Stromal cell of bone marrow (primary cell): ENCODE measurements around the gene SYNE1.
"Not testable (repeated sequence)": the region's sequence is repeated elsewhere in the genome, so short reads cannot be mapped to it uniquely, and the experiment has no call there.

ENCODE experiments used
- DNase-seq: peaks from one replicate; pipeline ENCODE4 v3.0.0-alpha.2; 2012; ENCODE audit warnings: low read depth

SYNE1 gene

DNA sequence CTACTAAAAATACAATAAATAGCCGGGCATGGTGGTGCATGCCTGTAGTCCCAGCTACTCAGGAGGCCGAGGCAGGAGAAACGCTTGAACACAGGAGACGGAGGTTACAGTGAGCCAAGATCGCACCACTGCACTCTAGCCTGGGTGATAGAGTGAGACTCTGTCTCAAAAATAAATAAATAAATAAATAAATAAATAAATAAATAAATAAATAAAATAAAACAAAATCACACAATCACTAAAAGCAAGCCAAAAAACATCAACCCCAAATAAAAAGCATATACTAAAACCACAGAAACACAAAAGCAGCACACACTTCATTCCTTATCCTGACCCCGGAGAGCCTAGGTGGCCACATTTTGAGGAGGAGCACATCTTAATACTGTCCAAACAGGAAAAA, 498.8 kb downstream of the SYNE1 start:
- not testable (repeated sequence) for DNase-seq

DNA sequence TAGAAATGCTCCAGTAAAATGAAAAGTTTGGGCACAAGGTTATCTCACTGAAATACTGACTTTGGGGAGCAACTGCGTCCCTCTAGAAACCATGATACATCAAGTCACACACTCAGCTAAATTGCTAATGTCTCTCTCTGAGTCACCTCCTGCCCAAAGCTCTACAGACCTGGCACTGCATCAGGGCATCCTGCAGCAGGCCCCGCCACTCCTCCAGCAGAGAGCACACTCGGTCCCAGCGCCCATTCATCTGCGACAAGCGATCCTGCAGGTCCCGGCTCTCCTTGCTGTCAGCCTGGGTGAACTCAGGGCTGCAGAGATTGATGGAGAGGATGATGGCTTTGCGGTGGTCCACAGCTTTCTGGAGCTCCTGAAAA, 500.7 kb downstream of the SYNE1 start:
- DNase-seq = no peak

DNA sequence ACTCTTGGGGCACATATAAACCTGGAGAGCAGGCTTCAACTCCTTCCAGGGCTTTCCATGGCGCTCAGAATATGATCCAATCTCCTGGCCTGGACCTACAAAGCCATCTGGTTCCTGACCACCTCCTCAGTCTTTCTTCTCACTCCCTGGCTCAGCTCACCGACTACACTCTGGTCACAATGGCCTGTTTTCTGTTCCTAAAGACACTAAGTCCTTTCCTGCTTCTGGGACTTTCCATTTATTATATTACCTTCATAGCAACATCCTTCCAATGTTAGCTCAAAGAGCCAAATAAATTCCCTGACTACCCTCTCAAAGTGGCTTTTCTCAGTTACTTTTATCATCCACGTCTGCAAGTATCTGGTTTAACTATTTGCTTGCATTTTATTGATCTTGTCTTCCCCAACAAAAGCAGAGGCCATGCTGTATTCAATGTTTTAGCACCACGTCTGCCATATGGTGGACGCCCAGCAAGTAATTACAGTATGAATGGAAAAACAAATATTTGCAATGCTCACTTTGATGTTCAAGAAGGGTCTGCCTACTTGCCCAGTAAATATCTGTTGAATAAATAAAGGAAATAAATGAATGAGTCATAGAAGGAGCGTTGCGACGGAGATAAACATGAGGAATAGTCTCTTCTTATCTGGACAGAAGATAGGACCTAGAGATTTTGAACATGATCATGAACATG, 501.3 kb downstream of the SYNE1 start:
- no peak for DNase-seq

DNA sequence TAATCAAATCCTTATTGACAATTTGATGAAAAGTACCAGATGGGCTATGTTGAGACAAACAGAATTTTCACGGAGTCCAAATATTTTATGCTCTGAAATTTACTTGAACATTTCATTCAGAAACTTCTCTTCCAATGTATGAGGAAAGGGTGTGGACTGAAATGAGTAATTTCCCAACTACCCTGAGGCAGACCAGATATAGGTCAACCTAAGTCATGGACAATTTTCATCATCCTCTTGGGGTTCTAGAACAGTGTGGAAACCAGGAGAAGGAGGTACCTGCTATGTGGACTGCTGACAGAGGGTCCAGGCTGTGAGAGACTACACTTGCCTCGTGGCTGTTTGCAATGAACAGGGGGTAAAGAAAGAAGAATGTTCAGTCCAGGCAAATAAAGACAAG, 506.7 kb downstream of the SYNE1 start:
- no peak for DNase-seq

DNA sequence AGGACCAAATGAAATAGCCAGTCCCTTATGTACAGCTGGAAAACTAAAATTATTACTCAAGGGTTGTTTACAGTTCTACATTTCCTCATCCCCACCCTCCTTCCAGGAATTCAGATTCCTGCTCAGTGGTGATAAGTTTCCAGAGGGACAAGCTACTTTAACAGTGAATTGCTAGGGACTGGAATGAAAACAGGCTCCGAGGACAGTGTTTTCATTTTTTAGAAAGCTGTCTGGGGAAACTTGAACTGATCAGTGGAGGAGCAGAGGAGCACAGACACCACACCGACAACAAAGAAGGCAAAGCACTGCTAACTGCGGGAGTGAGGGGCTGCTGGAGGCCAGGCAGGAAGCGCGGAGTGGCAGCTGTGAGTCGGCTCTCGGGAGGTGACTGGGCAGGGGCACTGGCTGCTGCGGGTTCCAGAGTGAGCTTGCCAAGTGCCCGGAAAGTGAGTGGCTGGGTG, 507.4 kb downstream of the SYNE1 start:
- no peak for DNase-seq

DNA sequence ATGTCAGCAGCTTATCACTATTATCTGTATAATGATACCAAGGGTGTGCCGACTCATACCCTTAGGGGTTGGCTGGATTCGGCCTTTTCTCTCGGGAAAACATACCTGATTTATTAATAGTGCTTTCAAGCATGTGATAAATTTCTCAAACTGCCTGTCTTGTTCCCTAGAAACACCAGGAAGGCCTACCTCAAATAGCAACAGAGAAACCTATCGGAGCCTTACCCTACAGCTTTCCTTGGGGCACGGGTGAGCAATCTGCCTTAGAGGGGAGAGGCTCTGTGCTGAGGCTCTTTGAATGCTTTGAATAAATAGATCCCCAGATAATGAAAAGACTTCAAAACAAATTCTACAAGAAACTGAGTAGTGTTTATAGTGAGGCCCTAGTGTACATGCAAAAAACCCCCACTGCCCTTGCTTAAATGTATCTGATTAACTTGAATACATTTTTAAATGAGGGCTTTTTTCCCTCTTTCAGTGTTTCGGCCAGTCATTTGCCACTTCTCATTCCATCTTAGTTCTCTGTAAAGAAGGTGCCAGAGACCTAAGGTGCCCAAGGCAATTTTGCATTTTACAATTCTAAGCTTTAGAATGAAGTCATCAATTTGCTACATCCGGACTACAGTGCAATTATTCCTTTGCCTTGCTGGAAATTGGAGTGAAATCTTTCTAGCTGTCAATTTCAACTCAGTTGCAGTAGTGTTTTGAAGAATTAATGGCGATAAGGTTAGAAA, 509.6 kb downstream of the SYNE1 start:
- DNase-seq = no peak

DNA sequence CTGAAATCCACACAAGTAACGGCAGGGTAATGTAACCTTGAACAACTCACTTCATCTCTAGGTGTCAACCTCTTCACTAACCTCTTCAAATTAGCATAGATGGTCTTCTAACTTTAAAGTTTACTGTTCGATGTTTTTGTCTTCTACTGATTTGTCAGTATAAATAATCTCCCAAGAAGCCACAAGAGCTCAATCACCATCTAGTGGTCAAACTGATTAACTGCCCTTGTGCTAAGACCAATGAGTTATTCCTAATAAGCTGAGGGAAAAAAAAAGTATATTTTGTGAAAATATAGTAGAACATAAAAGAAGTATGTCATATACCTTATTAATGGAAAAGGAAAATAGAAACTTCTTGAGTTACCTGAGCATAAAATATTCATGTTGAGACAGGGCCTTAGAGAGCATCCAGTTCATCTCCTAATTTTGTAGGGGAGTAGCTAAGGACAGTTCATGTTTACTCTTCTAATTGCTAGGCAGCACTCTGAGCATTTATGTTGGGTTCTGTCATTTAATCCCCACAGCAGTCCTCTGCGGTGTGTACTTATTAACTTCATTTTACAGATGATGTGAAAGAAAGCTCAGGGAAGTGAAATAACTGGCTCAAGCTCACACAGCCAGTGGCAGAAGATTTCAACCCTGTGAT, 512.6 kb downstream of the SYNE1 start:
- peak; percentile 62 for DNase-seq

DNA sequence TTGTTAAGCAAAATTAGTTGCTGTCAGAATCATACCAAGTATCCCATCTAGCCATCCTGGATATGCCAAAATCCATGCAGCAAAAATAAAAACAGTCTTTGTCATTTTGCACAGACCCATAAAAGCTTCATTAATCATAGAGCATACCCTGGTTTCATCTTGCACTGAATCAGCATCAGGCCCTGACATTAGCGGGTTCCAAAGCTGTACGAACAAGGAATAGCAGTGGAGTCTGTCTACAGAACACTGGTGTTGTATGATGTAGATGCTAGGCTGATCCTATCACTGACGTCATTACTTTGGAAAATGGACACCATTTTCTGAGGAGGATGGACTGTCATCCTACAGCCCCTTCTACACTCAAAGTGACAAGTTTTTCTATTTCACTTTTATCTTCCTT, 514.1 kb downstream of the SYNE1 start:
- no peak for DNase-seq

DNA sequence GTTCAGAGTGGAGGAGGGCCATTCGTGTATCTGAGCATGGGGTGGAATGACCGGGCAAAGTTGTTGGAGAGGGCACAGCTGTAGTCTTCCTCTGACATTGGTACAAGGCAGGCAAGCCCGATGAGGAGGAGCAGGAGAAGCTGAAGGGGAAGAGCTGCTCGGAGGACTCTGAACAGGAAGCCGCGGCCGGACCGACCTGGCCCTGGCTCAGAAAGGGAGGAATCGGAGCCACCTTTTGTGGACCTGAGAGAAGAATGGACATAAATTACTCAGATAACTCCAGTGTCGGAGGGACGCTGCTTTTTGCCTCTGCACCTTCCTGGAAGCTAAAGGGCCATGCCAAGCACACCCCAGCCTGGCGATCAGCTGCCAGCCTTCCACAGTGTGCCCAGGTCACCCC, 514.7 kb downstream of the SYNE1 start:
- no peak for DNase-seq

DNA sequence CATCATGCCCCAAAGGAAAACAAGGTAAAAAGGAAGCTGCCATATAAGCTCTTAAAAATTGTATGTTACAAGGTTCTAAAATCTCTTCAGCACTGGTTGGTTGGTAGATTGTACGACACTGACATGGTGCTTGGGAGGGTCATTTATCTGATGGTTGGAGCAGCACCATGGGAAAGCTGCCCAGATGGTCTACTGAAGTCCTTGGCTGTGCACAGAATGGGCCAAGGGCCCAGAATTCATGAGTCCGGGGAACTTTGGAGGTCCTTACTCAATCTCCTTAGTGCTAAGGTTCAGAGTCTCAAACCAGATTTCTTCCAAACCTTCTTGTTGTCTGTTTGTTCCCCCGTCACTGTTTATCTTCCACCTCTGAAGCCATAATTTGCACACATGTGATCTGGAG, 515.3 kb downstream of the SYNE1 start:
- DNase-seq = no peak

DNA sequence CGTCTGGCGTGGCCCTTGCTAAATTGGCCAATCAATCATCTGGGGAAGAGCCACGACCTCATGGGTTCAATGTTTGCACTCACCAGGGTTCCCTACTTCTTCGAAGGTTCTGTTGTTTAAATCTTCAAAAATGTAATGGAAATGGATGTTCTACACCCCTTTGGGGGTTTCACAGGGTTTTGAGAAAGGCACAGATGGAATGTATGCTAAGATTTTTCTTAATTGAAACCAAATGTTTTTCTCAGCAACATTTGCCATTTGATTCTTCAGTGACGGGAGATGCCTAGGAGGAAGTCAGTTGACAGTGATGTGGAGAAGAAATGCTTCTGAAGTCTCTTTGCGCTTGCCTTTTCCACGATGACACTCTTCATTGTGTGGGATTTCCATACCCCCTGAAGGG, 517.3 kb downstream of the SYNE1 start:
- DNase-seq = no peak

DNA sequence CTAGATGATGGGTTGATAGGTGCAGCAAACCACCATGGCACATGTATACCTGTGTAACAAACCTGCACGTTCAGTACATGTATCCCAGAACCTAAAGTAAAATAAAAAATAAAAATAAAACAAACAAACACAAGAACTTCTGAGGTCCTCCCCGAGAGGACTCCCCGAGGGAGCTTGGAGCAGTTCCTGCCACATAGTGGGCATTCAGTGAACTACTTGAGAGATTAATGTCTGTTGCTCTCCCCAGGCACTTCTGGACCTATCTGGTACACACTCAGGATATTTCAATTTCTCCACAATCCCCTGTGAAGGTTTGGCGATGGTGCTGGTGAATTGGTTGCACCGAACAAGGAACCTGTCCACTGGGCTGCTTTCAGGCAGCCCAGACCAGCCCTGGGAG, 518.5 kb downstream of the SYNE1 start:
- no peak for DNase-seq

DNA sequence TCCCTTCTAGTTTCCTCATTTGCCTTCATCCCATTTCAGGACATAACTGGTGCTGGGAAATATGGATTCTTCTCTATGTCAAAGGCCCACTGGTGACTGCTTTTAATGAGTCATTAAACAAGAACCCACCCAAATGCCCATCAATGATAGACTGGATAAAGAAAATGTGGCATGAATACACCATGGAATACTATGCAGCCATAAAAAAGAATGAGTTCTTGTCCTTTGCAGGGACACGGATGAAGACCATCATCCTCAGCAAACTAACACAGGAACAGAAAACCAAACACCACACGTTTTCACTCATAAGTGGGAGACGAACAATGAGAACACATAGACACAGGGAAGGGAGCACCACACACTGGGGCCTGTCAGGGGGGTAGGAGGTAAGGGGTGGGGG, 518.9 kb downstream of the SYNE1 start:
- DNase-seq = no peak

DNA sequence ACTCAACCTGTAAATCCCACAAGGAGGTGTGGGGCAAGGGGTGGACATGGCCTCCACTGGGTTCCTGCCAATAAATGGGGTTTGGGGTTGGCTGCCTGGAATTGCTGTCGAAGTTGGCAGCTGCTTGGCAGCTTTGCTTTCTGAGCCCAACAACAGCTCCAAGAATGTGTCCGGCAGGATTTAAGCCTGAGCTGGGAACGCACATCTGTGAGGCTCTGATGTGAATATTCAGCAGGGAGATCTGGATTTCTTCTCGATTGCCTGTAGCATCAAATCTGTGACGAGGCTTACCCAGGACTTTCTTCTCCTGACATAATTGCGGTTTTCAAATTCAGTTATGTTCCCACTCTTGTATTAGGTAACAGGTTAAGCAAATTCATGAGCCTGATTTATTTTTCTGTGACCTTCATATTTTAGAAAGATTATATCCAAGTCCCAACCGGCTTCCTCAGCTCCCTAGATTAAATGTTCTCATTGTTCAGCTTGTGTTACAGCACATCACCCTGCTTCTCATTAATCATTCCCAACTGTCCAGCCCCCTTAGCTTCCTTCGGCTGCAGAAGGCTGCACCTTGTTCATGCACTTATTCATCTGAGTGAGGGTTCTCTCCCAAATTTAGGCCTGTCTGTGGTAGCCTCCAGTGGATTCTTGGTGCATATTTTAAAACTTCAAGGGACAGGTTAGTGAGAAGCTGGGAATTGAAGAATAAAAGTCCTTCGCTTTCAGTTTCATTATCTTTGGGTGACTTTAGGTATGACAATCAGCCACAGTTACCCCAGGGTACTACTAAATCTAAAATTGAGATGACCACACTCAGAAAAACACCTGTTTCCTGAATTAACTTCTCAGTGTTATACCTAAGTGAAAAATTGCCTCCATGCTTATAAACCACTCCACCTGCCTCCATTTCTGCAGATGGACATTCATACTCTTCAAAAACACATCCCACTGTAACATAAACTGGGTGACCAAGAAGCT, 519.7 kb downstream of the SYNE1 start:
- no peak for DNase-seq

DNA sequence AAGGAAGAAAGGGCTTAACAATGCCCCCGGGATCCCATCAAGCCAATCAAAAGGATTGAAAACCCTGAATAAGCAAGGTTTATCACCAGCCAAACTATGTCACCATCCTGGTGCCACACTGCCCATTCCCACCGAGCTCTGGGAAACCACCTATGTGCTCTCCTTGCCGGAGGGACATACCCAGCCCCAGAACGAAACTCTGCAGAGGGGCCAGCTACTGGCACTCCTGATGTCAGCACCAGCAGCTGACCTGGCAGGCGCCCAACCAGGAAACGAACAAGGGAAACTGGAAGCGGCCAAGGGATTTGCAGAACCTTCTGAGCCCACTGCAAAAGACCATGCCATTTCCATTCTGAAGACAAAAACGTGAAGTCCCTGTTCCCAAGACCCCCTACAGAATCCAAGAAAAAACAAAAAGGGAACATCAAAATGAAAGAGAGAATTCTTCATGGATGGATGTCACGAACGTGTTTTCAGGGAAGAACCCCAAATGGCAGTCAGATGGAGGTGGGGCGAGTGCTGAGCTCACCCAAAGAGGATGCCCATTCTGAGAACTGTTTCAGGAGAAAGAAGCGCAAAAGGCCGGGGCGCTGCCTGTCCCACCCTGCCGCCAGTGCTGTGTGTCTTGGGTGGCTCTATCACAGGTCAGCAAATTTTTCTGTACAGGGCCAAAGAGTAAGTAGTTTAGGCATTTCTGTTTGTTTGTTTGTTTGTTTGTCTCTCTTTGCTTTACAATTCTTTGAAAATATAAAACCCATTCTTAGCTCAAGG, 524.5 kb downstream of the SYNE1 start:
- no peak for DNase-seq

DNA sequence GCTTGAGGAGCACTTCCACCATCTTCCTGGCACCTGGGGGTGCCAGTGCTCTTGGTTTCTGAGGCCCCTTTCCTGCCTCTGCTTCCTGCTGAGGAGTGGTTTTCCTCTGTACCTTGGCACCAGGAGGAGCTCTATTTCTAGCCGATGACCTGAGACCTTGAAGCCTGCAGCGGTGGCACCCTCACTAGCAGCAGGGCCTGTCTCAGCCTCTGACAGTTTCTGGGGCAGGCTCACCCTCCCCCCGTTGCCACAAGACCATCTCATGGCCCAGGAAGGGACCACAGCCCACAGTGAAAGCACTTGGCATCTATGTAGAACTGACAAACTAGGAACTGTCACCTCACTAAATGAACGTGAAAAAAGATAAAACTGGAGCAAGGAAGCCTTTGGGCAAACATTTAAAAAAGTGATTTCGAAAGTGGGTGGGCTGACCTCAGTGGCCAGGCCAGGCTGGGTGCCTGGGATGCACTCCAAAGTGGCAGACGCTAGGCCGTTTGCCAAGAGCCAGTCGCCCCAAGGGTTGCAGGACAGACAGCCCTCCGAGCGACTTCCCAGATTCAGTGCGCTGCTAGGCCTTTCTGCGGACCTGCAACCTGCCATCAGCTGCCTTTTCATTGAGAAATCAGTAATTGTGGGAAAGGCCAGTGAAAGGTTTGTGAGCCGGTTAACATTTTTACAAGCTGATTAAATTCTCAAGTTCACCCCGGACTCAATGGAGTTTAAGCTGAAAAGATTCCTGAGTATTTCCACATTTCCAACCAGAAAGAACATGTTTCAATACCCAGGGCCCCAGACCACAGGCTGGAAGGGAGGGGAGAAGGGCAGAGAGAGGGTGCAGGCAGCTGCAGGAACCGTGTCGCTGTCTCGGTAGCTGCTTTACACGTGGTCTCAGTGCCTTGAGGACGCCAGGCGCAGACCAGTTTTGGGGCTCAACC, 526.0 kb downstream of the SYNE1 start:
- peak; percentile 57 for DNase-seq

DNA sequence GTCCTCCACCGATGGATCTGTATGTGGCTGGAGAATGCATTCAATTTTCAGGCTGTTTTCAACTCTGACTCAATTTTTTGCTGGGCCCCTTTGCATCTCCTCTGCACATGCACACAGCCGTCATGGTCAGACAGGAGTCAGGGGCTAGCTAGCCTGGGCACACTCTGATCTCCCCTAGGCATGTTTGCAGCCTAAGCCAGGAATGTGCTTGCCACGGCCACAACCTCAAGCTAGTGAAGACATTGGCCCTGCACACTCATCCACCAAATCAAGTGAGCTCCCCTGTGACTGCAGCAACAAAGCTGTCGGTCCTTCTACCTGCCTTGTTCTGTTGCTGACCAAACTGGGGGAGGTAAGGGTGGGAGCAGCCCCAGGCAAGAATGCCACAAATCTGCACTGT, 529.2 kb downstream of the SYNE1 start:
- DNase-seq = no peak

DNA sequence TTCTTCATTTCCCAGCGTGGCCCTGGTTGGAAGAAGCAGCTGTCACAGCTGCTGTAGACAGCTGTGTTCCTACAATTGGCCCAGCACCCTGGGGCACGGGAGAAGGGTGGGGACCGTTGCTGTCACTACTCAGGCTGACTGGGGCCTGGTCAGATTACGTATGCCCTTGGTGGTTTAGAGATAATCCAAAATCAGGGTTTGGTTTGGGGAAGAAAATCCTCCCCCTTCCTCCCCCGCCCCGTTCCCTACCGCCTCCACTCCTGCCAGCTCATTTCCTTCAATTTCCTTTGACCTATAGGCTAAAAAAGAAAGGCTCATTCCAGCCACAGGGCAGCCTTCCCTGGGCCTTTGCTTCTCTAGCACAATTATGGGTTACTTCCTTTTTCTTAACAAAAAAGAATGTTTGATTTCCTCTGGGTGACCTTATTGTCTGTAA, 537.0 kb downstream of the SYNE1 start:
- peak; percentile 36 for DNase-seq

DNA sequence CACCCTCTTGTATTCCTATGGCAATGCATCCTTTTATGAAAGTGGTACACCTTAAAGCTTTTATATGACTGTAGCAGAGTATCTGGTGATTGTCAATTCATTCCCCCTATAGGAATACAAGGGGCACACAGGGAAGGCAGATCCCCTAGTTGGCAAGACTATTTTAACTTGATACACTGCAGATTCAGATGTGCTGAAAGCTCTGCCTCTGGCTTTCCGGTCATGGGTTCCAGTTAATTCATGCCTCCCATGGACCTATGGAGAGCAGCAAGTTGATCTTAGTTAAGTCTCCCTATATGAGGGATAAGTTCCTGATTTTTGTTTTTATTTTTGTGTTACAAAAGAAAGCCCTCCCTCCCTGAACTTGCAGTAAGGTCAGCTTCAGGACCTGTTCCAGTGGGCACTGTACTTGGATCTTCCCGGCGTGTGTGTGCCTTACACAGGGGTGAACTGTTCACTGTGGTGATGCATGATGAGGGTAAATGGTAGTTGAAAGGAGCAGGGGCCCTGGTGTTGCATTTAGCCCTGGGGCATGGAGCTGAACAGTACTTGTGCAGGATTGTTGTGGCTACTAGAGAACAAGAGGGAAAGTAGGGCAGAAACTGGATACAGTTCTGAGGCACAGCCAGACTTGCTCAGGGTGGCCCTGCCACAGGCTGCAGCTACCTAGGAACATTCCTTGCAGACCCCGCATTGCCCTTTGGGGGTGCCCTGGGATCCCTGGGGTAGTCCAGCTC, 537.5 kb downstream of the SYNE1 start:
- DNase-seq = no peak
